Nephron (organoid): Measurements from ENCODE around the gene TPM4.
"Not testable (repeated sequence)": the region's sequence is repeated elsewhere in the genome, so short reads cannot be mapped to it uniquely, and the experiment has no call there.

ENCODE experiments used
- H3K27ac Mint-ChIP-seq, 3 experiments: 2 replicates each; pipeline ENCODE4 v1.8.0; 2020; ENCODE audit warnings: mixed read lengths in 3 of 3, mild to moderate bottlenecking in 2 of 3, moderate library complexity in 1 of 3
- H3K27me3 Mint-ChIP-seq: 2 replicates; pipeline ENCODE4 v1.8.0; 2021; ENCODE audit warnings: low read depth, mild to moderate bottlenecking, moderate library complexity, mixed read lengths
- H3K36me3 Mint-ChIP-seq: 2 replicates; pipeline ENCODE4 v1.8.0; 2020; ENCODE audit warnings: low read depth, mixed read lengths
- H3K4me1 Mint-ChIP-seq: 2 replicates; pipeline ENCODE4 v1.8.0; 2020; ENCODE audit warnings: mixed read lengths
- H3K4me3 Mint-ChIP-seq, 3 experiments: 2 replicates each; pipeline ENCODE4 v1.8.0; 2020; ENCODE audit warnings: mild to moderate bottlenecking in 3 of 3, mixed read lengths in 3 of 3, moderate library complexity in 2 of 3
- H3K9me3 Mint-ChIP-seq: 2 replicates; pipeline ENCODE4 v1.8.0; 2020; ENCODE audit warnings: mixed read lengths
- CTCF ChIP-seq, 3 experiments: fragments of 200-600 bp; sonication (generic); IDR thresholded peaks; one replicate each; pipeline ENCODE4 v1.5.0; 2021; ENCODE audit warnings: antibody characterized with exemption in 3 of 3; ENCODE audit not compliant: unreplicated experiment in 3 of 3

TPM4 gene

GRCh38 chr19:16113727-16114126, 37.4 kb downstream of the TPM4 start:
- Mint-ChIP-seq H3K4me3 (peak overlapping the region; percentile 69 to 84 (median 76)), H3K27ac (peak overlapping the region in 1 of 3 experiments; percentile 44), H3K36me3 (peaks cover 13% of the 10 kb centered on the region), H3K27me3 (no peaks in the 10 kb centered on the region), H3K9me3 (no peaks in the 10 kb centered on the region), H3K4me1 (peaks cover 18% of the 10 kb centered on the region)
- no peak for TF ChIP-seq CTCF (IDR thresholded peaks at IDR 0.05; ENCODE audit: unreplicated experiment in 3 of 3)

GRCh38 chr19:16115301-16116039, 39.2 kb downstream of the TPM4 start:
- Mint-ChIP-seq H3K4me1 (peaks cover 18% of the 10 kb centered on the region), H3K27me3 (no peaks in the 10 kb centered on the region), H3K4me3 (peak overlapping the region in 2 of 3 experiments; percentile 62 to 63), H3K9me3 (no peaks in the 10 kb centered on the region), H3K36me3 (peaks cover 22% of the 10 kb centered on the region), H3K27ac (no peak overlapping the region)
- no peak for TF ChIP-seq CTCF (IDR thresholded peaks at IDR 0.05; ENCODE audit: unreplicated experiment in 3 of 3)

- TF ChIP-seq CTCF (IDR thresholded peaks at IDR 0.05; ENCODE audit: unreplicated experiment in 3 of 3) = no peak
- Mint-ChIP-seq H3K9me3 (no peaks in the 10 kb centered on the region), H3K4me3 (no peak overlapping the region), H3K27me3 (no peaks in the 10 kb centered on the region), H3K36me3 (peaks cover 22% of the 10 kb centered on the region), H3K4me1 (peaks cover 18% of the 10 kb centered on the region), H3K27ac (no peak overlapping the region)
These were observed 39.8 kb downstream of the TPM4 start for GRCh38 chr19:16116067-16116466.

- TF ChIP-seq CTCF (IDR thresholded peaks at IDR 0.05; ENCODE audit: unreplicated experiment in 3 of 3) = no peak
- Mint-ChIP-seq H3K4me1 (peaks cover 10% of the 10 kb centered on the region), H3K4me3 (no peak overlapping the region), H3K9me3 (no peaks in the 10 kb centered on the region), H3K27me3 (no peaks in the 10 kb centered on the region), H3K27ac (no peak overlapping the region), H3K36me3 (peaks cover 30% of the 10 kb centered on the region)
These were observed 41.3 kb downstream of the TPM4 start for GRCh38 chr19:16117594-16118033.

GRCh38 chr19:16118489-16119033, 42.3 kb downstream of the TPM4 start:
- peaks cover 4% of the 10 kb centered on the region for H3K4me1 Mint-ChIP-seq
- no peaks in the 10 kb centered on the region for H3K27me3 Mint-ChIP-seq
- no peaks in the 10 kb centered on the region for H3K9me3 Mint-ChIP-seq
- H3K36me3 Mint-ChIP-seq = peaks cover 30% of the 10 kb centered on the region
- H3K4me3 Mint-ChIP-seq = no peak overlapping the region
- no peak overlapping the region for H3K27ac Mint-ChIP-seq
- no peak for TF ChIP-seq CTCF (IDR thresholded peaks at IDR 0.05; ENCODE audit: unreplicated experiment in 3 of 3)

- peaks cover 34% of the 10 kb centered on the region for H3K36me3 Mint-ChIP-seq
- H3K4me3 Mint-ChIP-seq, H3K27me3 Mint-ChIP-seq, H3K9me3 Mint-ChIP-seq, H3K27ac Mint-ChIP-seq, H3K4me1 Mint-ChIP-seq: not testable (repeated sequence)
These were observed 43.0 kb downstream of the TPM4 start for GRCh38 chr19:16119075-16119857.
